Sigmoid colon (tissue), 7 donors: ENCODE results near the gene ADAM10. TPM values are rescaled to one million over a fixed set of nuclear protein-coding genes. Genes with fewer than 3 reads are reported as not detected.

Experiments used
- DNase-seq: peaks from one replicate; pipeline ENCODE4 v3.0.0-alpha.2; 2019
- H3K27ac ChIP-seq, 4 donors: fragments of 200-600 bp; sonication (generic); one replicate each; pipeline ENCODE4 v1.5.1; 2016 to 2019; ENCODE audit warnings: mild to moderate bottlenecking in 1 of 4
- H3K27me3 ChIP-seq, 3 donors: fragments of 200-600 bp; sonication (generic); one replicate each; pipeline ENCODE4 v1.5.1; 2019; ENCODE audit warnings: mild to moderate bottlenecking in 1 of 3
- H3K36me3 ChIP-seq, 4 donors: fragments of 200-600 bp; sonication (generic); one replicate each; pipeline ENCODE4 v1.5.1; 2016 to 2019
- H3K4me1 ChIP-seq, 4 donors: fragments of 200-600 bp; sonication (generic); one replicate each; pipeline ENCODE4 v1.5.1; 2017 to 2019
- H3K4me3 ChIP-seq, 4 donors: fragments of 200-600 bp; sonication (generic); one replicate each; pipeline ENCODE4 v1.5.1; 2017 to 2019; ENCODE audit warnings: mild to moderate bottlenecking in 2 of 4, moderate library complexity in 1 of 4
- H3K9me3 ChIP-seq, 4 donors: fragments of 200-600 bp in 3 of 4; sonication (generic) in 3 of 4; one replicate each; pipeline versions ENCODE4 v1.5.1 to v1.6.1; 2013 to 2019
- EP300 ChIP-seq, 4 donors: sonication (generic); formaldehyde crosslinking; IDR thresholded peaks; one replicate each; pipeline ENCODE4 v1.6.1; 2017; ENCODE audit warnings: antibody characterized with exemption in 4 of 4
- POLR2A ChIP-seq, 2 donors: fragments of 450-650 bp; IDR thresholded peaks; one replicate each; pipeline ENCODE4 v1.6.1; 2016; ENCODE audit warnings: antibody characterized with exemption in 2 of 2, mild to moderate bottlenecking in 2 of 2, moderate library complexity in 2 of 2
- POLR2AphosphoS5 ChIP-seq, 4 donors: sonication (generic); formaldehyde crosslinking; IDR thresholded peaks; one replicate each; pipeline ENCODE4 v1.6.1; 2017; ENCODE audit warnings: antibody characterized with exemption in 4 of 4
- WGBS, 2 donors: extraction: QIAGEN DNeasy Blood & Tissue Kit; methylation state at CpG; one replicate each; pipeline ENCODE4 v1.1.7; 2013; 5-methylcytosine and 5-hydroxymethylcytosine counted together
- intact Hi-C: fragments of 100-400 bp; cut with DNase I; formaldehyde crosslinking; loops from one replicate; pipeline ENCODE4 v1.15.1; 2023
- polyA plus RNA-seq, 3 donors: library from polyadenylated mRNA; stranded (reverse); fragments of 200-250 nt; gene quantifications; one replicate each; pipeline ENCODE4 v1.2.3, GENCODE V29; 2013
- total RNA-seq, 4 donors: library from RNA; depleted of rRNA; stranded (reverse); fragments of >200 nt; gene quantifications; one replicate each; pipeline ENCODE4 v1.1.0, GENCODE V29; 2016
- TF ChIP-seq, protein P1 (sequence below), 4 experiments: fragments of 450-650 bp in 3 of 4; fragments of 200-600 bp in 1 of 4; IDR thresholded peaks; one replicate each; pipeline ENCODE4 v1.5.1; 2016 to 2019; ENCODE audit warnings: antibody characterized with exemption in 4 of 4, mild to moderate bottlenecking in 3 of 4, moderate library complexity in 2 of 4
- donor health status: healthy with polysubstance abuse.
- donor health status: Bipolar disorder and iron deficiency.
- donor health status: healthy.

Gene ADAM10, protein sequence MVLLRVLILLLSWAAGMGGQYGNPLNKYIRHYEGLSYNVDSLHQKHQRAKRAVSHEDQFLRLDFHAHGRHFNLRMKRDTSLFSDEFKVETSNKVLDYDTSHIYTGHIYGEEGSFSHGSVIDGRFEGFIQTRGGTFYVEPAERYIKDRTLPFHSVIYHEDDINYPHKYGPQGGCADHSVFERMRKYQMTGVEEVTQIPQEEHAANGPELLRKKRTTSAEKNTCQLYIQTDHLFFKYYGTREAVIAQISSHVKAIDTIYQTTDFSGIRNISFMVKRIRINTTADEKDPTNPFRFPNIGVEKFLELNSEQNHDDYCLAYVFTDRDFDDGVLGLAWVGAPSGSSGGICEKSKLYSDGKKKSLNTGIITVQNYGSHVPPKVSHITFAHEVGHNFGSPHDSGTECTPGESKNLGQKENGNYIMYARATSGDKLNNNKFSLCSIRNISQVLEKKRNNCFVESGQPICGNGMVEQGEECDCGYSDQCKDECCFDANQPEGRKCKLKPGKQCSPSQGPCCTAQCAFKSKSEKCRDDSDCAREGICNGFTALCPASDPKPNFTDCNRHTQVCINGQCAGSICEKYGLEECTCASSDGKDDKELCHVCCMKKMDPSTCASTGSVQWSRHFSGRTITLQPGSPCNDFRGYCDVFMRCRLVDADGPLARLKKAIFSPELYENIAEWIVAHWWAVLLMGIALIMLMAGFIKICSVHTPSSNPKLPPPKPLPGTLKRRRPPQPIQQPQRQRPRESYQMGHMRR
- total RNA-seq: 10 to 100 TPM; 44.9 to 70.9 (median 57.5) TPM
- polyA plus RNA-seq: 10 to 100 TPM in 2 of 3 donors, 1 to 10 TPM in 1; 6.6 to 37.6 (median 11.1) TPM

DNA sequence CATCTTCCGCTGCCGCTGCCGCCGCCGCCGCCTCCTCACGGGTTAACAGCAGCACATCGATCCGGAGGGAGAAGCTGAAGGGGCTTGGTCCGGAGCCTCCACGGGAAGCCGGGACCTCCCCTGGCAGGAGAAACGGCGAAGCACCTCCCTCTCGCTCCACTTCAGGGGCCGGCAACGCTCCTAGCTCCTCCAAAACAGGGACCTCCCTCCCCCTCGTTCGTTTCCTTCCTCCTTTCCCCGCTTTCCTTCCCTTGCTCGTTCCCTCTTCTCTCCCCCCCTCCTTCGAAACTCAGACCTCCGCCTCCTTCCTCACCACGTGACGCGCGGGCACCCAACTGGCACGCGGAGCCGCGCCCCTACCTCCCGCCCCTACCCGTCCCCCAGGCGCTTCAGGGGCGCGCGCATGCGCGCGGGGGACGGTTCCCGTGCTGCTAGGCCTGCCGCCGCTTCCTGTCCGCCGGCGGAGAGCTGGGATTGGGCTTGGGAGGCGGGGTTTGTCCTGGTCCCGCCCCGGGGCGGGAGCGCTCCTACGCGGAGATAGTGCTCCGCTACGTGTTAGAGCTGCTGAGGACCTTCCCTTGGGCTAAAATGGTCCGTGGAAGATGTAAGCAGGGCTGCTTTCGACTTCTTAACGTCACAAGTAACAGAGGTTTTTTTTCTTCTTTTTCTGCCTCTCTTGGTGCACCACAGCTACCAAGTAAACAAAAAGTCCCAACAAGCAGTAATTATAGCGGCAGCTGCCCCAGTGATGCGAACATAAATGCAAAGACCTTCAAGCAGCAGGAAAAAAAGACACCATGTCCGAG lies at the start of gene ADAM10:
Gene ADAM10, minus strand, starts transcription at position 176 of the 806 bp plus-strand sequence. Its CDS starts 173 bp downstream, at position 3.
- peak in 2 of 4 donors; percentile 9 to 15 for TF ChIP-seq EP300 (IDR thresholded peaks at IDR 0.05)
- peak; percentile 85 for TF ChIP-seq POLR2A (IDR thresholded peaks at IDR 0.05)
- TF ChIP-seq, protein P1, sequence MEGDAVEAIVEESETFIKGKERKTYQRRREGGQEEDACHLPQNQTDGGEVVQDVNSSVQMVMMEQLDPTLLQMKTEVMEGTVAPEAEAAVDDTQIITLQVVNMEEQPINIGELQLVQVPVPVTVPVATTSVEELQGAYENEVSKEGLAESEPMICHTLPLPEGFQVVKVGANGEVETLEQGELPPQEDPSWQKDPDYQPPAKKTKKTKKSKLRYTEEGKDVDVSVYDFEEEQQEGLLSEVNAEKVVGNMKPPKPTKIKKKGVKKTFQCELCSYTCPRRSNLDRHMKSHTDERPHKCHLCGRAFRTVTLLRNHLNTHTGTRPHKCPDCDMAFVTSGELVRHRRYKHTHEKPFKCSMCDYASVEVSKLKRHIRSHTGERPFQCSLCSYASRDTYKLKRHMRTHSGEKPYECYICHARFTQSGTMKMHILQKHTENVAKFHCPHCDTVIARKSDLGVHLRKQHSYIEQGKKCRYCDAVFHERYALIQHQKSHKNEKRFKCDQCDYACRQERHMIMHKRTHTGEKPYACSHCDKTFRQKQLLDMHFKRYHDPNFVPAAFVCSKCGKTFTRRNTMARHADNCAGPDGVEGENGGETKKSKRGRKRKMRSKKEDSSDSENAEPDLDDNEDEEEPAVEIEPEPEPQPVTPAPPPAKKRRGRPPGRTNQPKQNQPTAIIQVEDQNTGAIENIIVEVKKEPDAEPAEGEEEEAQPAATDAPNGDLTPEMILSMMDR (IDR thresholded peaks at IDR 0.05): no peak
- TF ChIP-seq POLR2AphosphoS5 (IDR thresholded peaks at IDR 0.05): peak; percentile 83 to 95 (median 92)
- Histone ChIP-seq H3K4me3 (peak within 1 kb of the TSS; percentile 93 to 99 (median 96)), H3K36me3 (no peaks in the 10 kb centered on the region), H3K9me3 (no peaks in the 10 kb centered on the region), H3K27me3 (no peaks in the 10 kb centered on the region), H3K27ac (peak within 1 kb of the TSS; percentile 98 to 99 (median 98)), H3K4me1 (peaks cover 0 to 27% (median 26%) of the 10 kb centered on the region in 4 donors)
- DNase-seq: peak; percentile 100
- WGBS, 2 donors: 1% methylated on average over 62 of the region's 62 CpGs
- intact Hi-C loops: loop anchor here (1.0 to 10.0 kb wide), 4 partner anchors 21 to 525 kb away; partner anchors contain the start of gene SLTM

DNA sequence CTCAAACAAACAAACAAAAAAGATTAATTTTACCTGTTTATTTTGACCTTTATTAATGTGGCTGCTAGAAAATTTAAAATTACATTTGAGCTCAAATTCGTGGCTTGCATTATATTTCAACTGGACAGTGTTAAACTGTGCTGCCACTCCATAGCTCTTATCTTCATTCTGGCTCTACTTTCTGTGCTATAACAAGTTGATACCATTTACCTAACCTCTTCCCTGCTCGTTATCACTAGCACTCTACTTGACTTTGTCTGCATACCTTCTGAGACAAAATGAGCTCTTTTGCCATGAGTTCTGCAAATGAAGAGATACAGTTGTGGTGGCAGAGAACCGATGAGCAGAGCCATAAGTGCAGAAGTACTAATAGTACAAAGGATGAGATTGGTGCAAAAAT lies 48.0 kb upstream of the ADAM10 start:
- Histone ChIP-seq H3K4me3 (no peak overlapping the region), H3K9me3 (no peaks in the 10 kb centered on the region), H3K27me3 (no peaks in the 10 kb centered on the region), H3K36me3 (peaks cover 0 to 3% (median 0%) of the 10 kb centered on the region in 4 donors), H3K4me1 (no peaks in the 10 kb centered on the region), H3K27ac (no peak overlapping the region)
- TF ChIP-seq, protein P1 (IDR thresholded peaks at IDR 0.05): no peak
- TF ChIP-seq POLR2AphosphoS5 (IDR thresholded peaks at IDR 0.05) (no peak), EP300 (IDR thresholded peaks at IDR 0.05) (no peak), POLR2A (IDR thresholded peaks at IDR 0.05) (no peak)
- 89 to 90% methylated on average over 3 of the region's 3 CpGs for WGBS, 2 donors
- no peak for DNase-seq
- intact Hi-C loops: no loop called here

DNA sequence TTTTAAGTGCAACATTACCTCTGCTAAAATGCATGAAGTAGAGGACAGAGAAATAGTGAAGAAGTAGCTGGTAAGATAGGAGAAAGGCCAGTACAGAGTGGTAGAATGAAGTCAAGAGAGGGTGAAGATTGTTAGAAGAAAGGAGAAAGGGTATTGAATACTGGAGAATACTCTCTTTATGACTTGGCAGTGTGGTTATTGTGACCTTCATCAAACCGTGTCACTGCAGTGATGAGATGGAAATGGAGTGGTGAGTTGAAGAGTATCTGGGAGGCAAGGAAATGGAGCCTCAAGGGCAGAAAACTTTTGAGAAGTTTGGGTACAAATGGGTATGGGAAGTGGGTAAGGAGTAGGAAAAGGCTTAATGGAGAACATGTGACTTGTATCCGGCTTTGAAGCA lies 46.3 kb upstream of the ADAM10 start:
- no peak overlapping the region for H3K4me3 ChIP-seq
- DNase-seq: no peak
- no peaks in the 10 kb centered on the region for H3K4me1 ChIP-seq
- H3K27ac ChIP-seq: no peak overlapping the region
- intact Hi-C loops: no loop called here
- H3K27me3 ChIP-seq: no peaks in the 10 kb centered on the region
- H3K9me3 ChIP-seq: no peaks in the 10 kb centered on the region
- TF ChIP-seq EP300 (IDR thresholded peaks at IDR 0.05) (no peak), POLR2AphosphoS5 (IDR thresholded peaks at IDR 0.05) (no peak), POLR2A (IDR thresholded peaks at IDR 0.05) (no peak)
- TF ChIP-seq, protein P1 (IDR thresholded peaks at IDR 0.05): no peak
- H3K36me3 ChIP-seq: no peaks in the 10 kb centered on the region
- 75 to 84% methylated on average over 2 of the region's 2 CpGs for WGBS, 2 donors

DNA sequence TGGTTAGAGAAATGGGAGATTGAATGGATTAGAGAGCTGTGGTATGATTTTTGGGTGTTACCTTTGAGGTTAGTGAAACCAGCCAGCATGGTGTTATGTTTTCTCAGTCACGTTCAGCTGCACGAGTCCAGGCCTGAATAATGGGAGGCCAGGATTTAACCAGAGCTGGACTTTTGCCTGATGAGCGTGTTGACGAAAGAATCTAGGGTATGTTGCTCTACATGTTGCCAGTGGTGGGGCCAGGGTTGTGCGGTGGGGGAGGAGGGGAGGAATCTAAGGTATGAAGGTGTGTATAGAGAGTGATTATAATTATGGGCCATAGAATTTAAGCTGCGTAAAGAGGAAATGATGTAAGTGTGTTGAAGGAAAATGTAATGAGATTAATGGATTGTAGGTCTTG lies 44.4 kb upstream of the ADAM10 start:
- no peaks in the 10 kb centered on the region for H3K27me3 ChIP-seq
- no peak overlapping the region for H3K27ac ChIP-seq
- TF ChIP-seq POLR2AphosphoS5 (IDR thresholded peaks at IDR 0.05): no peak
- H3K4me1 ChIP-seq: no peaks in the 10 kb centered on the region
- no peak overlapping the region for H3K4me3 ChIP-seq
- H3K36me3 ChIP-seq: peaks cover 0 to 8% (median 0%) of the 10 kb centered on the region in 4 donors
- H3K9me3 ChIP-seq: no peaks in the 10 kb centered on the region
- DNase-seq: no peak
- 92 to 93% methylated on average over 6 of the region's 6 CpGs for WGBS, 2 donors
- intact Hi-C loops: no loop called here
